HG02973 (cell line): ENCODE data around the gene ACSS1.

ENCODE experiments used
- ATAC-seq: cut with Tn5 transposase; IDR thresholded peaks from one replicate; pipeline ENCODE4 v1.9.1; 2021; ENCODE audit warnings: moderate library complexity; ENCODE audit not compliant: unreplicated experiment

The ACSS1 gene

GRCh38 chr20:25048519-25048952 is 9.4 kb downstream of the ACSS1 start:
- ATAC-seq: no peak

GRCh38 chr20:25047766-25048165 is 10.2 kb downstream of the ACSS1 start:
- no peak for ATAC-seq

- no peak for ATAC-seq
Observed at GRCh38 chr20:25046736-25047666, 10.9 kb downstream of the ACSS1 start.

- no peak for ATAC-seq
Observed at GRCh38 chr20:25046181-25046641, 11.7 kb downstream of the ACSS1 start.

GRCh38 chr20:25045343-25045712 is 12.6 kb downstream of the ACSS1 start:
- ATAC-seq: no peak

- no peak for ATAC-seq
Observed at GRCh38 chr20:25044660-25045342, 13.1 kb downstream of the ACSS1 start.

- ATAC-seq: no peak
Observed at GRCh38 chr20:25044261-25044560, 13.7 kb downstream of the ACSS1 start.

GRCh38 chr20:25043499-25044260 is 14.3 kb downstream of the ACSS1 start:
- no peak for ATAC-seq

GRCh38 chr20:25042531-25043498 is 15.1 kb downstream of the ACSS1 start:
- peak; percentile 88 for ATAC-seq

- no peak for ATAC-seq
Observed at GRCh38 chr20:25041813-25042530, 16.0 kb downstream of the ACSS1 start.

- ATAC-seq: no peak
Observed at GRCh38 chr20:25040438-25040831, 17.5 kb downstream of the ACSS1 start.

- ATAC-seq: no peak
Observed at GRCh38 chr20:25039697-25040437, 18.1 kb downstream of the ACSS1 start.

GRCh38 chr20:25038591-25039015 is 19.3 kb downstream of the ACSS1 start:
- ATAC-seq: no peak

GRCh38 chr20:25038103-25038410 is 19.9 kb downstream of the ACSS1 start:
- ATAC-seq: no peak

GRCh38 chr20:25037288-25038102 is 20.4 kb downstream of the ACSS1 start:
- ATAC-seq: no peak

GRCh38 chr20:25036331-25036936 is 21.5 kb downstream of the ACSS1 start:
- ATAC-seq: no peak

GRCh38 chr20:25035921-25036320 is 22.0 kb downstream of the ACSS1 start:
- ATAC-seq: no peak

- no peak for ATAC-seq
Observed at GRCh38 chr20:25033924-25034300, 24.0 kb downstream of the ACSS1 start.
